Testis (tissue), 3 donors: ENCODE data around the gene TEN1. TPM values are rescaled to one million over a fixed set of nuclear protein-coding genes. Genes with fewer than 3 reads are reported as not detected.

Experiments used
- DNase-seq: peaks from one replicate; pipeline ENCODE4 v3.0.0-alpha.2; 2019
- H3K27ac ChIP-seq, 2 donors: fragments of 200-600 bp; sonication (generic); one replicate each; pipeline ENCODE4 v1.5.1; 2019
- H3K27me3 ChIP-seq: fragments of 200-600 bp; sonication (generic); one replicate; pipeline ENCODE4 v1.5.1; 2019
- H3K36me3 ChIP-seq: fragments of 200-600 bp; sonication (generic); one replicate; pipeline ENCODE4 v1.5.1; 2017; ENCODE audit warnings: low read depth; ENCODE audit errors: missing control alignments
- H3K4me1 ChIP-seq: fragments of 200-600 bp; sonication (generic); one replicate; pipeline ENCODE4 v1.5.1; 2019
- H3K4me3 ChIP-seq, 2 donors: fragments of 200-600 bp; sonication (generic); one replicate each; pipeline ENCODE4 v1.5.1; 2017 to 2019
- H3K9me3 ChIP-seq: fragments of 200-600 bp; sonication (generic); one replicate; pipeline ENCODE4 v1.5.1; 2017
- POLR2A ChIP-seq: fragments of 450-650 bp; IDR thresholded peaks from one replicate; pipeline ENCODE4 v1.6.1; 2017; ENCODE audit warnings: antibody characterized with exemption, mild to moderate bottlenecking, moderate library complexity
- WGBS, 2 donors: methylation state at CpG; one replicate each; pipeline ENCODE4 v1.1.5; 2018; 5-methylcytosine and 5-hydroxymethylcytosine counted together
- intact Hi-C: fragments of 100-400 bp; cut with DNase I; formaldehyde crosslinking; loops from one replicate; pipeline ENCODE4 v1.15.1; 2023; ENCODE audit warnings: low total_unique reads
- polyA plus RNA-seq: library from polyadenylated mRNA; stranded (reverse); fragments of 350-450 nt; fragmentation: Illumina TruSeq; extraction: RNeasy Lipid Tissue Mini Kit (QIAGEN cat#74804); gene quantifications from one replicate; pipeline ENCODE4 v1.2.3, GENCODE V29; 2014; ENCODE audit warnings: low read depth, low replicate concordance; ENCODE audit not compliant: insufficient read depth
- total RNA-seq, 2 donors: library from RNA; depleted of rRNA; stranded (reverse); fragments of >200 nt; gene quantifications; one replicate each; pipeline ENCODE4 v1.2.3, GENCODE V29; 2016
- TF ChIP-seq, protein P1 (sequence below), 3 experiments: fragments of 450-650 bp in 2 of 3; fragments of 200-600 bp in 1 of 3; sonication (generic) in 1 of 3; IDR thresholded peaks; one replicate each; pipeline ENCODE4 v1.5.1; 2016 to 2019; ENCODE audit warnings: antibody characterized with exemption in 3 of 3, mild to moderate bottlenecking in 2 of 3, moderate library complexity in 1 of 3

Gene TEN1
- total and polyA plus RNA-seq, 3 donors from 2014 or later = 15.4 to 19.5 (median 17.8) TPM

DNA sequence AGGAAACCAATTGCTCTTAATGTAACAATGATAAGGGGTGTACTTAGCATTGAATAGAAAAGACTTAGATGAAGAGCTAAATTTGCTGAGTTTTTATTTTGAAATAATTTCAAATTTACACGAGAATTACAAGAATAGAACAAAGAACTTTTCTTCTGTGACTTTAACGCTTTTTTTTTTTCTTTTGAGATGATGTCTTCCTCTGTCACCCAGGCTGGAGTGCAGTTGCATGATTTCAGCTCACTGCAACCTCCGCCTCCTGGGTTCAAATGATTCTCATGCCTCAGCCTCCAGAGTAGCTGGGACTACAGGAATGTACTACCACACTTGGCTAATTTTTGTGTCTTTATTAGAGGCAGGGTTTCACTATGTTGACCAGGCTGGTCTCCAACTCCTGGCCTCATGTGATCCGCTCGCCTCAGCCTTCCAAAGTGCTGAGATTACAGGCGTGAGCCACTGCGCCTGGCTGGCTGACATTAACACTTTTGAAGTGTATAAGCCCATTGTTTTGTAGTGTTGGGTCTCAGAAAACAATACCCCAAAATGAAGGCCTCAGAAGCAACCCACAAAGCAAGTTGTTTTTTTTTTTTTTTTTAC, 2.1 kb downstream of the TEN1 start:
- Histone ChIP-seq H3K4me1 (peaks cover 58% of the 10 kb centered on the region), H3K9me3 (no peaks in the 10 kb centered on the region), H3K4me3 (no peak overlapping the region), H3K27me3 (no peaks in the 10 kb centered on the region), H3K36me3 (no peaks in the 10 kb centered on the region), H3K27ac (peak overlapping the region; percentile 52 to 99)
- WGBS, 2 donors = 69 to 84% methylated on average over 7 of the region's 7 CpGs
- intact Hi-C loops = no loop called here
- TF ChIP-seq, protein P1, sequence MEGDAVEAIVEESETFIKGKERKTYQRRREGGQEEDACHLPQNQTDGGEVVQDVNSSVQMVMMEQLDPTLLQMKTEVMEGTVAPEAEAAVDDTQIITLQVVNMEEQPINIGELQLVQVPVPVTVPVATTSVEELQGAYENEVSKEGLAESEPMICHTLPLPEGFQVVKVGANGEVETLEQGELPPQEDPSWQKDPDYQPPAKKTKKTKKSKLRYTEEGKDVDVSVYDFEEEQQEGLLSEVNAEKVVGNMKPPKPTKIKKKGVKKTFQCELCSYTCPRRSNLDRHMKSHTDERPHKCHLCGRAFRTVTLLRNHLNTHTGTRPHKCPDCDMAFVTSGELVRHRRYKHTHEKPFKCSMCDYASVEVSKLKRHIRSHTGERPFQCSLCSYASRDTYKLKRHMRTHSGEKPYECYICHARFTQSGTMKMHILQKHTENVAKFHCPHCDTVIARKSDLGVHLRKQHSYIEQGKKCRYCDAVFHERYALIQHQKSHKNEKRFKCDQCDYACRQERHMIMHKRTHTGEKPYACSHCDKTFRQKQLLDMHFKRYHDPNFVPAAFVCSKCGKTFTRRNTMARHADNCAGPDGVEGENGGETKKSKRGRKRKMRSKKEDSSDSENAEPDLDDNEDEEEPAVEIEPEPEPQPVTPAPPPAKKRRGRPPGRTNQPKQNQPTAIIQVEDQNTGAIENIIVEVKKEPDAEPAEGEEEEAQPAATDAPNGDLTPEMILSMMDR (IDR thresholded peaks at IDR 0.05) = no peak
- DNase-seq = no peak

DNA sequence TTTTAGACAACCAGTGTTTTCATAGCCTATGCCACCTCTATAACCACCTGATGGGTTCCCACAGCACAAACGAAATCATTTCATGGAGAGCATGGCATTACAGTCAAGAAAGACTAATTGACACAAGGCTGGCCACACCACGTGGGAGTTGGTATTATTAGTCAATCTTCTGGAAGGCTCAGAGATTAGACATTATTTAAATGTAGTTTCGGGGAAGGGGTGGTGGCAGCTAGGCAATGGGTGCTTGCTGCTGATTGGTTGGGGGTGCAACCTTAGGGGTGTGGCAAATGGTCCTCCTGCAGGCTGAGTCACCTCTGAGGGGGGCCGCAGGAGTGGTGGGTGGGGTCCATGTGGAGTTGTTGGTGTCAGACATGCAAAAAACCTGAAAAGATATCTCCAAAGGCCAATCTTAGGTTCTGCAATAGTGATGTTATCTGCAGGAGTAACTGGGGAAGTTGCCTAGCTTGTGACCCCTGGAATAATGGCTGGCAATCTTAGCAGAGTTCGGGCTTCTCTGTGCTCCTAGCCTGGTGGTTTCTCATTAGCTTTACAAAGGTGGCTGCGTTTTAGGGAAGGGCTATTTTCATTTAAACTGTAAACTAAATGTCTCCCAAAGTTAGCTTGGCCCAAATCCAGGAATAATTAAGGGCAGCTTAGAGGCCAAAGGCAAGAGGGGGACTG, 4.6 kb downstream of the TEN1 start:
- no peaks in the 10 kb centered on the region for H3K36me3 ChIP-seq

GRCh38 chr17:75985986-75986385, 6.9 kb downstream of the TEN1 start:
- DNase-seq = no peak
- intact Hi-C loops = no loop called here
- Histone ChIP-seq H3K4me3 (no peak overlapping the region), H3K27me3 (no peaks in the 10 kb centered on the region), H3K36me3 (no peaks in the 10 kb centered on the region), H3K4me1 (peaks cover 36% of the 10 kb centered on the region), H3K27ac (no peak overlapping the region), H3K9me3 (no peaks in the 10 kb centered on the region)
- no peak for TF ChIP-seq POLR2A
- TF ChIP-seq, protein P1 (IDR thresholded peaks at IDR 0.05) = no peak
- 86 to 89% methylated on average over 4 of the region's 4 CpGs for WGBS, 2 donors

More for the DNA sequence above, 4.6 kb downstream of the TEN1 start:
- WGBS, 2 donors = 42 to 61% methylated on average over 6 of the region's 6 CpGs
- H3K9me3 ChIP-seq = no peaks in the 10 kb centered on the region
- peak overlapping the region; percentile 21 to 54 for H3K27ac ChIP-seq
- no peak overlapping the region for H3K4me3 ChIP-seq
- peaks cover 47% of the 10 kb centered on the region for H3K4me1 ChIP-seq
- H3K27me3 ChIP-seq = no peaks in the 10 kb centered on the region
- no peak for TF ChIP-seq POLR2A
- TF ChIP-seq, protein P1 (IDR thresholded peaks at IDR 0.05) = no peak
- intact Hi-C loops = no loop called here
- peak; percentile 61 for DNase-seq

- no peaks in the 10 kb centered on the region for H3K27me3 ChIP-seq
- TF ChIP-seq POLR2A = no peak
- no peaks in the 10 kb centered on the region for H3K36me3 ChIP-seq
- no peaks in the 10 kb centered on the region for H3K9me3 ChIP-seq
- H3K4me3 ChIP-seq = no peak overlapping the region
- intact Hi-C loops = no loop called here
- no peak for DNase-seq
- WGBS, 2 donors = 64 to 86% methylated on average over 4 of the region's 4 CpGs
- H3K4me1 ChIP-seq = peaks cover 26% of the 10 kb centered on the region
- H3K27ac ChIP-seq = no peak overlapping the region
Measured at GRCh38 chr17:75987041-75987440, 8.0 kb downstream of the TEN1 start.

DNA sequence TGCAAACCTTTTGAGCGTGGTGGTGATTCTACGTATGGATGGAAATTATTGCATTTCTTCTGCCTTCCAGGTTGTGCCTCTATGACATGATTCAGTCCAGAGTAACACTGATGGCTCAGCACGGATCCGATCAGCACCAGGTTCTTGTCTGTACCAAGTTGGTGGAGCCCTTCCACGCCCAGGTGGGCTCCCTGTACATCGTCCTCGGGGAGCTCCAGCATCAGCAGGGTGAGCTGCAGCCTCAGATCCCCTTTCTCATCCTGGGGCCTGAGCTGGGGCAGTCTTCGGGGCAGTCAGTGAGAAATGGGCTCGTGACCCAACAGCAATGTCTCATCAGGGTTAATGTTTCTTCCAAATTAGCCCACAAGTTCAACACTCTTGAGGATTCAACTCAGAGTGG, 12.4 kb downstream of the TEN1 start:
- Histone ChIP-seq H3K36me3 (no peaks in the 10 kb centered on the region), H3K9me3 (no peaks in the 10 kb centered on the region), H3K27me3 (no peaks in the 10 kb centered on the region), H3K4me3 (no peak overlapping the region), H3K27ac (no peak overlapping the region), H3K4me1 (no peaks in the 10 kb centered on the region)
- intact Hi-C loops = no loop called here
- DNase-seq = no peak
- TF ChIP-seq POLR2A = no peak
- TF ChIP-seq, protein P1 (IDR thresholded peaks at IDR 0.05) = no peak
- 93 to 98% methylated on average over 2 to 9 of the region's 9 CpGs for WGBS, 2 donors
